HG02885 (cell line): ENCODE results near the gene SPAG5.

ENCODE experiments used
- ATAC-seq: cut with Tn5 transposase; IDR thresholded peaks from one replicate; pipeline ENCODE4 v1.9.1; 2021; ENCODE audit warnings: mild to moderate bottlenecking; ENCODE audit not compliant: unreplicated experiment, poor library complexity

The SPAG5 gene

DNA sequence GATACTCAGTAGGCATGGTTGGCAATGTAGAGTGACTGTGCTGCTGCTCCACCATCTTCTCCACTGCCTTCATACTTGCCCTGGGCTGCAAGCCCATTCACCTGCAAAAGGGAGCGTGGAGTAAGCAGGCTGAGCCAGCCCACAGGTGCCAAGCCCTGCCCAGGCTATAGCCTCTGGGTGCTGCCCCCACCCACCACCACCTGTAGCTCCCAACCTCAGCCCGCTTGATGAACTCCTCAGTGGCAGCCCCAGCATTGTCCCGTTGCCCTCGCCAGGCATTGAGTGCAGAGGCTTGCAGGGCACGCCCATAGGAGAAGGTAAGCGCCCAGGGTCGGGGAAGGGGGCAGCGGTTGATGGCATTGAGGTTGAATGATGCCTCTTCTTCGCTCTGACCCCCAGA lies 25.3 kb downstream of the SPAG5 start:
- no peak for ATAC-seq

DNA sequence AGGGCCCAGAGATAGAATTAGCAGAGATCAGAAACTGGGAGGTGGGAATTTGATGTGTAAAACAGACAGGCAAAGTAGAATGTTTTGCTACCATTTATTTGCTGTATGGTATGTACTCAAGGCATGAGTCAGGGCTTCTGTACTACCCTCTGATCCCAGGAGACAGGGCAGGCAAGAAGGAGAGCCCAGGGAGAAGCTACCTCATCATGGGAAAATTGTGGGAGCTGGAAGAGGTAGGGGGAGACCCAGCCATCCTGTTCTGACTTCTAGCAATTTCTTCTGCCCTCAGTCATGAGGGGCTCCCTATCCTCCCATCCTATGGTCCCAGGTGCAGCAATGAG lies 25.8 kb downstream of the SPAG5 start:
- no peak for ATAC-seq

DNA sequence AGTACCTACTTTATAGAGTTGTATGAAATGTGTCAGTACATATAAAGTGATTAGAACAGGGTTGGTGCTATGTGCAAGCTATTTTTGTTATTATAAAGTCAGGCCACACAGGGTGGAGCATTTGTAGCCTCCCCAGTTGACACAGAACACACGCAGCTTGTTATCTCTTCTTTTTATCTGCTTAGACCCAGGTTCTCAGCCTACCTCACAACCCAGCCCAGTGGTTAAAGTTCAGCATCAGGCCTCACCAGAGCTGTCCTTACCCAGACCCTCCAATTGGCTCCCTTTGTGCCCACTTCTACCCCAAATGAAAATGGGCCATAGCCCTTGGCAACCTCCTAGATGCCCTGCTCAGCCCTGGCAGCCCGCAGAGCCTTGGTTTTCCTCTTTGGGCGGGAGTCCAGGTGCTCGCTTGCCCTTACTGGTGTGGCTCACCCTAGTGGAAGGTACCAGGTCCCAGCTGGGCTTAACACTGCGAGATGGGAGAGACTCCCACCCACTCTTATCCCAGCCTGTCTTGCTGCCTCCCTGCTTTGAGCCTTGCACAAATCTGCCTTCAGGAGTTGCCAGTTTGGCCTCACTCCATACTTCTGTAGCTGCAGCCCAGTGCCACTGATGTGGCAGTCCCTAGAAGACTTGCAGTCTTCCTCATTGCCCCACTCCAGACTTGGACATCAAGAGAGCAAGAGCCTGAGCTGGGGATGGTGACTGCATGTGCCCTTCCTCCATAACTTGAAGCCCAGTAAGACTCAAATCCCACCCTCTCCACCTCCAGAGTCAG lies 26.4 kb downstream of the SPAG5 start:
- no peak for ATAC-seq

DNA sequence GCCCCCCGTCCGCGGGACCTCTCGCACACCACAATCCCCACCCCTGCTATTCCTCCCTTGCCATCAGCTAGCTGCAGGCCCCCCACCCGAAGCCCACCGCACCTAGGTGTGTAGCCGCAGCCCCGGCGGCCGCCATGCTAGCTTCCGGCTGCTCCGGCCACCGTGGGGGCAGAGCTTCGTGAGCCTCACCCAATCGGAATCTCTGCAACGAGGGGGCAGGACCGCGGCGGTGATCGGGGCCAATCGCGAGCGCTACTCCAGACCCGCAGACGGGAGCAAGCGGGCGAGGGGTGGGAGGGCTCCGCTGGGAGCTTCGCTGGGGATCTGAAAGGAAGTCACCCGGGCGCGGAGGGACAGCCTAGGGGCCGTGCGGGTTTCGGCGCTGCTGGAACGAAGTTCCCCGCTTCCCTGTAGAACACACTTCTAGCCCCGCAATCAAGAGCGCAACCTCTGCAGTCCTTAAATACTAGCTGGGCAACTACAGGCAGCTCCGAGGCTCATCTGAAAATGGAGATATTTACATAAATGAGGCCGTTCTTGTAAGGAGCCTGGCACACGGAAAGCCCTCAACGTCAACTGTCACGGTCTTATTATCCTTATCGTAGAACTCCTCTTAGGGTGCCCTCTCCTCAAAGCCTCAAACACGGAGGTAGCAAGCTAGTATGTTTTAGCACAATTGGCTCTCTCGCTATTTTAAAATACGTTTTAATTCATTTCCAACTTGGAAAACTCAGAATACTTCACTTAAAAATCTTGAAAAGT lies 27.3 kb downstream of the SPAG5 start, which contains the start of gene PIGS:
TSS of gene PIGS (minus strand) at position 164 of the 762 bp plus-strand sequence. CDS start at position 136, 28 bp downstream.
- peak; percentile 90 for ATAC-seq

DNA sequence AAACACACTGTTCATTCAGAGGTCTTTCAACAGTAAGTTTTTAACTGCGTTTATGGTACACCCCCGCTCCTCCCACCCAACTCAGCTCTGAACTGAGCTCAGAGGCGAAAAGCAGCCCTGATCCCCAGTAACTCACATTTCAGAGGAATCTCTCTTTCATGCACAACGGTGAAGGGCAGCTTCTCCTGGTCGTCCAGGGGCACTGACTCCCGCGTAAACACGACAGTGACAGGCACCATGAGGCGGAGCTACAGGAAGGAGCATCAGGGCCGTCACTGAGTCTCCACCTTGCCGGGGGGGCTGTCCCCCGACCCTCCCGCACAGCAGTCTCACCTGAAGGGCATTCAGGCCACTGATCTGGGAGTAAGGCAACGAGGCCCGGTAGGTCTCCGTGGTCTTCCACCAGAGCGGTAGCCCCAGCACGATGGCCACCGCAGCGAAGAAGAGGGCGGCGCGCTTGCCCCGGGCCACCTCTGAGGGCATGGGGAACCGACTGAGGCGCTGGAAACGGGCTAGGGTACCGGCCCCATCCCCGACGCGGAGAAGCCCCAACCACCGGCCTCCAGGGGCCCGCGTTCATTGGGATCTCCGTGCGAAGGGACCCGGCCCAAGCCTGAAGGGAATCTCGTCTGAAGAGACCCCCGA lies 28.0 kb downstream of the SPAG5 start:
- ATAC-seq = peak; percentile 30

DNA sequence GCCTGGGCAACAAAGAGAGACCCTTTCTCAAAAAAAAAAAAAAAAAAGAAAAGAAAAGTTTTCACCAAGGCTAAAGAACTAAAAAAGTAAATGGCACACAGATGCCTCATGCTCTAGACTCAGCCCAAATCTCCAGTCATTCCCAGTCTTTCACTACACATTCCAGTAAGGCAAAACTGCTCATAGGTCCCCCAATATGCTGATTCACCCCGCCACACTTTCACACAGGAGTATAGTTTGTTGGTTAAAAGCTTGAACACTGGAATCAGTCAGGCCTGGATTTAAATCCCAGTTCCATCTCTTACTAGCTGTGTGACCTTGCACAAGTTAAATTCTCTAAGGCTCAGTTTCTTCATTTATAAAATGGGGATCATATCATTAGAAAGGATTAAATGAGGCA lies 29.4 kb downstream of the SPAG5 start:
- no peak for ATAC-seq

DNA sequence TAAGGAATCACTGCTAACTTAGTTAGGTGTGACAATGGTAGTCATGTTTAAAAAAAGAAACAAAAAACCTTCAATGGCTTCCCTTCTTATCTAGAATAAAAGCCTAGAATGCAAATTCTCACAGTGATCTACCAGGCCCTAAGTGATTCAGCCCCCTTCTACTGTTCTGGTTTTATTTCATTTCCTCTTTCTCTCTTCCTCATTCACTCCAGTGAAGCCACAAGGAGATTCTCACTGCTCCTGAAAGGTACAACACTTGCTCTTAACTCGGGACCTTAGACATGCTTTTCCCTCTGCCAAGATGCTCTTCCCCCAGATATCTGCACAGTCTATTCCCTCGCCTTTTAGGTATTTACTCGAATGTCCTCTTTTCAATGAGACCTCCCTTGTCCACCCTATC lies 31.2 kb downstream of the SPAG5 start:
- peak; percentile 32 for ATAC-seq

DNA sequence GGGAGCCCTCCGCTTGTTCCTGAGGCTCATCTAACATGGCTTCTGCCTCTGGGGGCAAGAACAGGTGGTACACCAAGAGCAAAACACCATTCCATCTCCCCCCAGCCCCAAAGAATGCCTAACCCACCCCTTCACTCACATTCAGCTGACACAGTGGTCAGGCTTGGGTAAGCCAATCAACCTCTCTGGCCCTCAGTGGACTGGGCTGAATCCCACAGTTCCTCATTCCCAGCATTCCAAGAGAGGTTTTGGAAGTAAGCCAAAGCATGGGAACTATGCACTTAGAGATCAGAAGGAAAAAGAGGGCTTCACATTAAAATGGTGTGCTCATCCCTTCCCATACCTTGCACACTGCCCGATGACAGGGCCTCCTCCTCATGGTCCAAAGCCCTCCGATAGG lies 35.4 kb downstream of the SPAG5 start:
- ATAC-seq = no peak

DNA sequence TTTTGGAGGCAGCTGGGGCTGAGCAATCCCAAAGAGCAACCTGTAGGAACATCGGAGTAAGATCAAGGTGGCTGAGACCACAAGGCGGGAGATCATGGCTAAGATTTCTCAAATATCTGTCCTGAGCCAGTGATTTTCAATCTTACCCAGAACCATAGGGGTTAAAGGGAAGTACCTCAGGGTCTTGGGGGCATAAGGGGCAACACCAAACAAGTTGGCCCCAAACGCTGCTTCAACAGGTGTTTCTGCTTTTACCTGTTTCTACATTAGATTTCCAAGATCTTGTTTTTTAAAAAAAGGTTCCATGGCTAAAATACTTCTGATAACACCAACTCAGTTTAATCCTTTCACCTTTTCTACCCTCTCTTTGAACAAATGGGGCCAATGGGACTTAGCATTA lies 43.8 kb downstream of the SPAG5 start:
- no peak for ATAC-seq

DNA sequence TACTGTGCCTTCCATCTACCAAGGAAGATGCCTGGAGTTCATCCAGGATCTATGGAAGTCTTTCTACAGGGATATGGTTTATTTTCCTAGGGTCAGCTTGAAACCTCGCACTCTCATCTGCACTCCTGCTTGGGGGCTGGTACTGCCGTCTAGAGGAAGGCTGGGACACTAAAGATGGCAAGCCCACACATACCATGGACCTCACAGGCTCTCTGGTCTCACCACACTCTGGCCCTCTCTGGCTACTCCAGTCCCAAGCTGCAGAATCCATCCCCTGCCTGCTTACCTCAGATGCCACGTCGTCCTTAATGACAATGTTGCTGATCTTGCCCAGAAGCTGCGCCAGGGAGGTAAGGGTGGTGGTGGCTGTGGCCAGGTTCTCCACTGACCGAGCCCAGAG lies 44.3 kb downstream of the SPAG5 start:
- ATAC-seq = no peak

DNA sequence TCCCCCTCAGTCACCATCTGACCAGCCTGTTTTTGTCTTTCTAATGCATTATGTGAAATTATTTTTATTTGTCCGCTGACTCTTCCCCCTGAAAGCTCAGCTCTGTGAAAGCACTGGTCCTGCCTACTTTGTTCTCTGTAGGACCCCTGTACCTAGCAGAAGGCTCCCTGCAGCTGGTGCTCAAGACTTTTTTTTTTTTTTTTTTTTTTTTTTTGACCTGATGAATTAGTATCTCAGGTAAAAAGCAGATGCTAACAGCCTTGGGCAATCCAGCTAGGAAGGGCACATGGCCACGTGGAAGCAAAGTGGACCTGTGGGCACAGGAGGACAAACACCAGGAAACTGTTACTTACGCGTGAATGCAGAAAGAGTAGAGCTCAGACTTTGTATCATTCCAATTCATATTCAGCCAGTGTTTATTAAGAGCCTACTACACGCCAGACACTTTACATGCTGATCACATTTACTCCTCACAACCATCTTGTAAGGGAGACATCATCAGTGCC lies 45.8 kb downstream of the SPAG5 start:
- no peak for ATAC-seq

DNA sequence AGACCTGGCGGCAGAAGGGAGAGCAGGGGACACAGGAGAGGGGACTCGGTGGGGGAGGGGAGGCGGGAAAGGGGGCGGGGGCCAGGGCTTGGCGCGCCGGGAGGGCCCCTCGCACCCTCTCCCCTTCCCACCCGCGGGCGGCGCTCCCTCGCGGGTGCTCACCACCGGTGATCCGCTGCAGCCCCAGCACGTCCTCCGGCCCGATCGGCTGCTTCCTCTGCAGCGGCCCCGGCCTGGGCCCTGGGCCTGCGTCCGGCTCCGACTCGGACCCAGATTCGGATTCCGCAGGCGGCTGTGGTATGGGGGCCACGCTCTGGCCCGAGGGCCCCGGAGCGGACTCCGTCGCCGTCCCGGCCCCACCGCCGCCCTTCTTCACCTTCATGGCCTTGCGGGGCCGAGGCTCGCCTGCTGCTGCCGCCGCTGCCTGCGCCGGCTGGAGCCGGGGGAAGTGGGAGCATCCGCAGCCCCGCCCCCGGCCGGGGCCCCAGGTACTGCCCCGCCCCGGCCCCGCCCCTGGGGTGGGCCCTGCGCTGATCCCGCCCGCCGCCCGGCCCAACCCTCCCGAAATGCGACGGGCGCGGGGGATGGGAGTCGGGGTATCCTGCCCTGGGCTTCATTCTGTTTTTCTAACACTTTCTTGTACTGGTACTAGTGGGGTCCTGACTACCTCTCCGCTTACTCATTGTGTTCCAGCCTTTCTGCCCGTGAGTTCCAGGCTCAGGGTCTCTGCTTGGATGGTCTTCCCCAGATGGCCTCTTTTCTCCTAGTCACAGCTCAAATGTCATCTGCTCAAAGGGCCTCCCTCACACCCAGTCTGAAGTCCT lies 46.4 kb downstream of the SPAG5 start, which contains the start of gene UNC119:
TSS of gene UNC119 (minus strand) at position 449 of the 824 bp plus-strand sequence. CDS start at position 382, 67 bp downstream.
- peak; percentile 79 for ATAC-seq

DNA sequence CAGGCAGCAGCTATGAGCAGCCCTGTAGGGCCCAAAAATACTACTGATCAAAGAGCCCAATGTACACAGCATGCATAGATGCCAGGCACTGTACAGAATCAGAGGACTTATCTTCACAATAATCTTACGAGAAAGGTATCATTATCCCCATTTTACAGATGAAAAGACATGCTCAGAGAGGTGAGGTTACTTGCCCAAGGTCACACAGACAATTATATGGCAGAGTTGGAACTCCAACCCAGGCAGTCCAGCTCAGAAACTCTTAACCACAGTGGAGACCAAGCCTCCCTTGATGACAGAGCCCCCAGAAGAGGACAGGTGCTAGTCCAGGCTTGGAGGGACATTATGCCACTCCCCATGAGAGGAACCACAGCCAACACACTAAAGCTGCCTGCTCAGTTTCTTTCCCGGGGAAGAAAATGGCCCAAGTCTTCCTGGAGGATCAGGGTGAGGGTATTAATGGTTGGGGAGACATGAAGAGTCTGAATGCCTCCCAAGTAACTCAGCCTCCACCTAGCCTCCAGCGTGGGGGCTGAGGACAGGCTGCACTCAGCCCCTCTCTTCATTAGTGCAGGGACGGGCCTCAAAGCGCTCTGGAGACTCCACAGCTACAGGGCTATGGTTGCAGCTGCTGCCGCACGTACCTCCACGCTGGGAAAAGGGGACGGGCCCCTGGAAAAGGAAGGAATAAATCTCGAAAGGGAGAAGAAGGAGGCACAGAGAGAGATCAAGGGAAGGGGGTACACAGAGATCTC lies 47.2 kb downstream of the SPAG5 start:
- ATAC-seq = no peak

DNA sequence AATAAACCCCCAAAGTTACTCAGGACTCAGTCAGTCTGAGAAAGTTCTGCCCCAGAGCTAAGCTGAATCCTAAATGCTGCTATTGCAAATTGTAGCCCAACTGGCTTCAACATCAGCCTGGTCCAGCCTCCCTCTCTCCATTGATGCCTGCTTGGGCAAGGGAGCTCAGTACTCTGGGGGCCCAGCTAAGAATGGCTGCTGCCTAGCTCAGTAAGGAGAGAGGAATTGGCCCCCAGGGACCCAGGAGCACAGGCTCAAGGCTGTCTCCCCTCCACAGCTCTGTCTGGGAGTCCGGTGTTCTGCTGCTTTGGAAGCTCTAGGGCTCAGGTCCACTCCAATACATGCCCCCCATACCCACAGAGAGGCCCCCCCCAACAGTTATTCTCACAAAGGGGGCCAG lies 48.0 kb downstream of the SPAG5 start:
- ATAC-seq = no peak

DNA sequence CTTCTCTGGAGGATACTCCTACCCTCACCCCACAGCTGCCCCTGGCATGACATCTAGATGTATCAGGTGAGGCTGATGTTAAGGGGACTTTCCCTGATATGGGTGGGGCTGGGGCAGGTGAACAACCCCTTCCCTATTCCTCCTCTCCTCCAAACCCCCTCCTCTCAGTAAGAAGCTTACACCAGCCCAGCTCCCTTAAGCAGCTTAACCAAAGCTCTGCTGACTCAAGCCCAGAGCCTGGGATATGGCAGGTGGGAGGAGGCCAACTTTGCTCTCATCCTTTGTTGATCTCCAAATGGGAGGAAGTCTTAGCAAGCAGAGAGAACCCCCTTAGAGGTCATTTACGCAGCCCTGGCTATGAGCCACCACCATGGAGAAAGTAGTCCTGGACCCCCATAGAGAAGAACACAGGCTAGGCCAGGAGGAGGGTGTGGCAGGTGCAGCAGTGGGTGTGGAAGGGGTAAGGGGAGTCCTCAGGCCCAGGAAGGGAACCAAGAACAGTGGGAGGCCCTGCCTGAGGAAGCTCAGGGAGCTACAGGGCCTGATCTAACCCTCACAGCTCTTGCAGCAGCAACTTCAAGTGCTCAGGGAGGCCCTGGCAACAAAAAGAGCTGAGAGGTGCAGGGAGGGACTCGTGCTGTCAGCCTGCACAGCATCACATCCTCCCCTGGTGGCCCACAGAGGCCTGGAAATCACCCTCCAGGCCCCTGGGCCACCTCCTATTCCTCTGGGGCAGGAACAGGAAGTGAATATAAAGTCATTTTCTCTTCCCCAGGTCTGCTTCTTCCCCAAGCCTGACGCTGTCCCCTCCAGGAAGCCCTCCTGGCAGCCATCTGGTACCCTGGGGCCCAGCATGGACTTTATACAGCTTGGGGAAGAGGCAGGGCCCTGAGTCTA lies 49.3 kb downstream of the SPAG5 start:
- no peak for ATAC-seq

DNA sequence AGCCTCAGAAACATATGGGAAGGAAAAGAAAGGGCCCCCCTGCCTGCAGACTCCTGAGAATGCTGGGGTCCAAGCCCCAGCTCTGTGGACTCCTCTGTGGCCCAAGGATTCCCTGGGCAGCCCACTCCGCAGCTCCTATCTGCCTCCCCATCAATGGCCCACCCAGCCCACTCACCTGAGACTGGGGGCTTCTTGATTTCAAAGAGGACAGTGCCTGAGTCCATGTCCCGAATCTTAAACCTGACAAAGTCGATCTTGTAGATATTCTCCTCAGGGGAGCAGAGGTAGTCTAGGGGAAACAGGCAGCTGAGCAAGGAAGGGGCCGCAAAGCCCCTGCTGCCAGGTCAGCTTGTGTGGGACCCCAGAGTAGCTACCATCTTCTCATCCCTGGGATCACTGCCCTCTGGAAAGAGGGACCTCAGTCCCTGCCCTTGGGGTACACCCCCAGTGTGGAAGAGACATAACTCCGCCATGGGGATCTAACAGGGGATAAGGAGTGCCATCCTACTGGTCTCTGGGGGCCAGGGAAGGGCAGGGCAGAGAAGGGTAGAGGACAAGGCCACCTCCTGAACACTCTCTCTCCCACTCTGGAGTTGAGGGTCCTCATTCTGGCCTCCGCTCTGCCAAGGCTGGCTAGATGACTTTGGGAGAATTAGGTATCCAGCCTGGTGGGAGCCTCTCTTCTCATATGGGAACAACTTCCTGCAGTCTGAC lies 50.3 kb downstream of the SPAG5 start:
- no peak for ATAC-seq

DNA sequence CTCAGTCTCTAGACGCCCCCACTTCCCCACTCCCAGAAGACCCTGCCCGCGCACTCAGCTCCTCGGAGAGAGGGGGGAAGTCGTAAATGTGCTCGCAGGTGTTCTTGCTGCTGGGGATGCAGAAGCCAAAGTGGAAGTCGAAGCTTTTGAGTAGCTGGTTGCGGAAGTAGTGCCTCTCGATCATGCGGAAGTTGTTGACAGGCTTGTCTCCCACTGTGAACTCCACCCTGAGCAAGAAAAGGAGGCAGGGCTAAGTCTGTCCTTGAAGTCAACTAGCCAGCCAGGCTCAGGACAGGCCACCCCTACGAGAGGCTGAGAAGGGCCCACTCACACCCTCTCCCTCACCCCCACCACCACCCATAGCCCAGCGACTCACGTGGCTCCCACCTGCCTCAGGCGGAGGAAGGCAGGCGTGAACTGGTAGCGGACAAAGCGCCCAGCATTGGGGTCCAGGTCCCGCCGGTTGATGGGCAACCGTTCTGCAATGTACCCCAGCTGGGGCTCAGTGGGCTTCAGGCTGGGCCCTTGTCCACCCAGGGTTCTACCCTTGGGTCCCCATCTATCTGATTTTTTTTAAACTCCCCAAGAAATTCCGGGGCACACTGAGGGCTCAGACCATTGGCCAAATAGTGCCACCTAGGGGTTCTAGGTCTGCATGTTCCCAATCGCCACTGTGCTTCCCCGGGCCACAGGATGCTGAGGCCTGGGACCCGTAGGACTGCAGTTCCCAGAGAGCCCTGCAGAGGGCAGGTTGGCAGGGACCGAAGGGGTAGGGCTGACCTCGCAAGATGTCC lies 51.0 kb downstream of the SPAG5 start:
- ATAC-seq = peak; percentile 38
